Tongue (tissue), 2 donors: ENCODE measurements around the gene HOXD8. TPM values are rescaled to one million over a fixed set of nuclear protein-coding genes. Genes with fewer than 3 reads are reported as not detected.

ENCODE experiments used
- DNase-seq: peaks from one replicate; pipeline ENCODE4 v3.0.0-alpha.2; 2015
- total RNA-seq: library from RNA; depleted of rRNA; stranded (reverse); fragments of >200 nt; gene quantifications from one replicate; pipeline ENCODE4 v1.2.3, GENCODE V29; 2014

HOXD8 gene
- total RNA-seq, 1 donor from 2014 or later = 2.7 TPM

DNA sequence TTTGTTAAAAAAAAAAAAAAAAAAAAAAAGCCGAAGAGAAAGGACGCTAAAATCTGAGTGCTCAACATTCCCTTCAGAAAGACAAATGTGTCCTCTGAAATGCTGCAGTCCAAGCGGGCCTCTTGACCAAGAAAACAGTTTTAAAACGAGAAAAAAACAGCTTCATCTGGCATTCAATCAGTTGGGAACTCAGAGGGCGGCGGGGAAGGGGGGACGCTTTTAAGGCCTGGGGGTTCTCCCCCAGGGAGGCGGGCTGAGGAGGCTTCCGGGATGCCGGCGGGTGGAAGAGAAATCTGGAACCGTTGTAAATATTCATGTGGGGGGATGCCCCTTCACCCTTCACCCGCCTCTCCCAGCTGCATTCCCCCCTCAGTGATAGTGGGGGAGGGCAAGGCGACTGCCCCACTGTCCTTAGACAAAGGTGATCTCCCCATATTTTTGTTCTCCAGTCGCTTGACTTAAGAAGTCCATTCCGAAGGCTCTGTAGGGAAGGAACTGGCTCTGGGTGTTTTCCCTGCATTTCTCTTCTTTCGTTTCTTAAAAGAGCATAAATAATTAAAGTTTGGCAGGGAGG lies 25.7 kb upstream of the HOXD8 start:
- no peak for DNase-seq

DNA sequence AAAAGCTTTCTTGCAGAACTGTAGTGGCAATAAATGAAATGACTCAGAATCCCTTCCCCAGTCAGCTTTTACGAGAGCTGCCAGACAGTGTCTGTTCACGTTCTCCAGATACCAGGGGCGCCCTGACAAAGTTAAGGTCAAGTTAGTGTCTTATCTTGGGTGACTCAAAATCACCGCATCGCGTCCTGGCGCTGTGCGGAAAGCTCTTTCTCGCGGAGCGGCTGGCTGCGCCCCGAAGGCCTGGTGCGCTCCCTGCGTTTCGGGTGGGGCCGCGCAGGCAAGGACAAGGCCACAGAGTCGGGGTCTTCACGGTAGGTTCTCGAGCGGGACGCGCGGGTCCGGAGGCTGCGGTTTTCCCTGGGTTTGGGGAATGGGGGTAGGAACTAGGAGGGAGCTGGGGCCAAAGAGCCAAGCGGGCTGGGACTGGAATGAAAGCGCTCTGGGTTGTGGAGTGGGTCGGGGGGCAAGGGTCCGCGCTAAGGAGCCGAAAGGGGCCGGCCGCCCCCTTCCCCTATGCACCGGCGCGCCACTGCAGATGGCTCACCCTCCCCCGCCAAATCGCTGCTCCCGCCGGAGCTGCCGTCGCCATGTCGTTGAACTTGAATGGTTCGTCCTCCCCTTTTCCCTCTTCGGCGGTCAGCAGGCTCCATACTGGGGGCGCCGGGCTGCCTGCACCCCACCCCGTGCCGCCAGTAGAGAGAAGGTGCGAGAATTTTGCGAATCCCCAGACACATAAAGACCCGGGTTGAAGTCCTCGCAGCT lies 25.0 kb upstream of the HOXD8 start:
- no peak for DNase-seq

DNA sequence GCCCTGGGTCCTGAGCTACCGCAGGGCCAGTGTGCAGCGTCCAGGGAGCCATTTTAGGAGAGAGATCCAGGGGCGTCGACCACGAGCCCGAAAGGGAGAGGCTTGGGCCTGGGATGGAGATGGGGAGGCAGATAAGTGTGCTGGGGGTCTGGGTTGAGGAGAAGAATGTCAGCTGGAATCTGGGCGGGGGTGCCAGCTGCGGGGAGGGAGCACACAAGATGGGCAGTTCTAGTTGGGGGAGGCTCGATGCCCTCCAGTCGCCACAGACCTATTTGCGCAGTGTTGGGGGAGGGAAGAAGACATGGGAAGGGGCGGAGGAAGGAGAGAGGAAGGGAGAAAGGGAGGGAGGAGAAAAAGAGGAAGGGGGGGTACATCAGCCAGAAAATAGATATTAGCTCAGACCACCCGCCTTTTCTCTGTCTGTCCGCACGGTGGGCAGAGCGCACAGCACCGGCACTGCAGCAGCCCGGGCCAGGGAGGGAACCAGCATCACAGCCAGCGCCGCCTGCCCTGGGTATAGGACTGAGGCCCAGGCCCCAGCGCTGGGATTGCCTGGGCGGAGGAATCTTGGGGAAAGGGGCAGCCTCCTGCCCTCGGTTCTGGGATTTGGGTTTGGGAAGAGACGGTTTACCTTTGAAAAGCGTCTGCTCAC lies 24.3 kb upstream of the HOXD8 start:
- no peak for DNase-seq

DNA sequence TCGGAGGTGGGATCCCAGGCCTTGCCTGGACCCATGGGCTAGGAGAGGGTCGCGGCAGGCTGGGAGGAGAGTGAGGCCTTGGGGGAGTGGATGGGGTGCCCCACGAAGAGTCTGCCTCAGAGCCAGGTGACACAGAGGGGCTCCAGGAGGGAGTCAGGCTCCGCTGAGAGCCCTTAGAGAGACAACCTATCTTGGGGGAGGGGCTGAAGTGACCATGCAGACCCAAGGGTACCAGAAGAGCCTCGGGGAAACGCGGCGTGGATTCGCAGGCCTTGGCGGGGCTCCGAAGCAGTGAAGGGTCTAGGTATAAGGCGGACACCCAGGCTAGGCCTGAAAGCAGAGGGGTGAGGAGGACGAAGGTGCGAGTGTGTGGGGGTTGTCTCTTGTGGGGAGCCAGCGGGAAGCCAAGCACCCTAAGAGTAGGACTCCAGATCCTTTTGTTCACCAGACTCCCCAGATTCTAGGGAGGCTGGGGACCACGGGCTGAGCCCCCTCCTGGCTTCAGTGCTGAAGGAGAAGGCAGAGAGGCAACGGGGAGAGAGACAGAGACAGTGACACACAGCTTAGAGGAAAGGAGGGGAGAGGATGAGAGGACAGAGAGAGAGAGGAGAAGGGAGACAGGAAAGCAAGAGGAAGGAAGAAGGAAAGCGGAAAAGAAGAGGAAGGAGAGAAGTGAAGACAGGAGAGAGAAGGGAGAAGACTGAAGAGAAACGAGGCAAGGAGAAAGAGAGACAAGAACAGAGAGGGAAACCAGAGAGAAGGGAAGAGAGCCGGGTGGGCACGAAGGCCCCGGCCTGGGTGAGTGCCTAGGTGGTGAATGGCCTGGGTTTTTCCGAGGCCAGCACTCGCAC lies 23.6 kb upstream of the HOXD8 start:
- no peak for DNase-seq

DNA sequence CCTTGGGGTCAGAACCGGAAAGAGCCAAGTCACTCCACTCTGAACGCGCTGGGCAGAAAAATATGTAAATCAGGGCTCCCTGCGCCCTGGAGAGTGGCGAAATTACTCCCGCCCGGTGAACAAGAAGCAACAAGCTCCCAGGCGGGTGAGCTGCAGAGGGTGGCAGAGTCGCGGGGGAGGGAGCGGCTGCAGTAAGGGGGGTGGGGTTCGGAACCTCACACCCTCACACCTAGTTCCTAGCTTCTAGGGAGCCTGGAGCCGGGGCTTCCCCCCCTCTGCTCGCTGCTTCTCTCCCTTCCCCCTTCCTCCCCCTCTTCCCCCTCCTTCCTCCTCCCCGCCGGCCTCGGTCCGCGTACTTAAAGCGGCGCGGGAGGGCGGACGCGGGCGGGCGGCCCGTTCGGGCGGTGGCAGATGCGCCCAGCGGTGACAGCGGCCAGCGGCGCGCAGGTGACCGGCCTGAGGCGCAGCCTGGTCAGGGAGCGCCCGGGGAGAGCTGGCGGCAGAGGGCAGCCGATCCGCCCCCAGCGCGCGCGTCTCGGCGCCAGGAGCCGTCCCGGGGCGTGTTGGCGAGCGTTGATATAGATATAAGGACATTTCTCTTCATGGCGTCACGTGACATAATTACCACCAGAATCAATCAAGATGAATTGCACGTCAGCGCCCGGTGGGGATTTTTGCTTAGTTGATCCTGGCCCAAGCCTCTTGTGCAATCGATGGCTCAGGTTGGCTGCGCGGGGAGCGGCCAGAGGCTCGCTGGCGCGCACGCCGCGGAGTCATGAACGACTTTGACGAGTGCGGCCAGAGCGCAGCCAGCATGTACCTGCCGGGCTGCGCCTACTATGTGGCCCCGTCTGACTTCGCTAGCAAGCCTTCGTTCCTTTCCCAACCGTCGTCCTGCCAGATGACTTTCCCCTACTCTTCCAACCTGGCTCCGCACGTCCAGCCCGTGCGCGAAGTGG lies 22.6 kb upstream of the HOXD8 start, which contains the start of gene HOXD11:
TSS of gene HOXD11 (plus strand) at position 700 of the 959 bp plus-strand sequence. CDS start at position 776, 76 bp downstream.
- no peak for DNase-seq

DNA sequence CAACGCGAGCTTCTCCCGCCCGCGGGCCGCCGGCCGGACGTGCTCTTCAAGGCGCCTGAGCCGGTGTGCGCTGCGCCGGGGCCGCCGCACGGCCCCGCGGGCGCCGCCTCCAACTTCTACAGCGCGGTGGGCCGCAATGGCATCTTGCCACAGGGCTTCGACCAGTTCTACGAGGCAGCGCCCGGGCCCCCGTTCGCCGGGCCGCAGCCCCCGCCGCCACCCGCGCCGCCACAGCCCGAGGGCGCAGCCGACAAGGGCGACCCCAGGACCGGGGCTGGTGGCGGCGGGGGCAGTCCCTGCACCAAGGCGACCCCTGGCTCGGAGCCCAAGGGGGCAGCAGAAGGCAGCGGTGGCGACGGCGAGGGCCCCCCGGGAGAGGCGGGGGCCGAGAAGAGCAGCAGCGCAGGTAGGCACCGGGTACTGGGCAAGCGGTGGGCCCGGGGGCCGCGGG lies 21.7 kb upstream of the HOXD8 start:
- DNase-seq = no peak

DNA sequence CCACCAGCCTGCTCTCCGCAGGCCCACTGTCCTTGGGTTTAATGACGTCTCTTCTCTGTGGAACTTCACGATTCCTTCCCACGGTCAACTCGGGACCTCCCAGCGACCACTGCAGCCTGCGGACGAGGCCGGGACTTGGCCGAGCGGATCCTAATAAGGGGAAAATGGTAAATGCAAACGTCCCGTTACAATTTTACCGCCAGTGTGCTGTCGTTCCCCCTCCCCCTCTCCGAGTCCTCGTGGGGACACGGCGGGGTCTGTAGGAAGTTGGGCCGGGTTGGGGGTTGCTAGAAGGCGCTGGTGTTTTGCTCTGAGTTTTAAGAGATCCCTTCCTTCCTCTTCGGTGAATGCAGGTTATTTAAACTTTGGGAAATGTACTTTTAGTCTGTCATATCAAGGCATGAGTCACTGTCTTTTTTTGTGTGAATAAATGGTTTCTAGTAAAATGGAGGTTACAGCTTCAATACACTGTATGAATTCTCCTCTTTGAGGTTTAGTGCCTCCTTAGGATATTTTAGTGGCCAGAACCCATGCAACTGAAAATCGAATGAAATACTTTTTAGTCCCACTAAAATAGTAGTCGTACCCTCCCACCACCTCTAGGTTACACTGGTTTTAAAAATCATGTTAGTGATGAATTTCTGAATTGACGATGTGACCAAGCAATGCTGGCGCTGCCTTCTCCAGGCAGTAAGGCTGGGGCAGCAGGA lies 20.2 kb upstream of the HOXD8 start:
- DNase-seq = no peak

DNA sequence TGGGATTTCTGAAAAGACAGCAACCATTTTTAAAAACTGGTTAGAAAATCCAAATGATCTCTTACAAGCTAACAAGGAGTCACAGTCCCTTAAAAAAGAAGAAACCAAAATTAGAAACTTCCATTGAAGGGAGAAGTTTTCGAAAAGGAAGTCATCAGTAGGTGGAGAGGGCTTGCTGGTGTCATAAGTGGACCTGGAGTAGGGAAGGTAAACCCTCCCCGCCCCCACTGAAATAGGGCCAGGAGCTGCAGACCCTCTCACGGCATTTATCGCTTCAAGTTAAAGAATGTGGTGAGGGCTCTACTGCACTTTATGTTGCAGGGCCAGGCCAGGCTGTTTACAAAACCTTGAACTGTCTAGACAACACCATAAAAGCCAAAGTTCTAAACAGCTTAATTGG lies 19.6 kb upstream of the HOXD8 start:
- no peak for DNase-seq

DNA sequence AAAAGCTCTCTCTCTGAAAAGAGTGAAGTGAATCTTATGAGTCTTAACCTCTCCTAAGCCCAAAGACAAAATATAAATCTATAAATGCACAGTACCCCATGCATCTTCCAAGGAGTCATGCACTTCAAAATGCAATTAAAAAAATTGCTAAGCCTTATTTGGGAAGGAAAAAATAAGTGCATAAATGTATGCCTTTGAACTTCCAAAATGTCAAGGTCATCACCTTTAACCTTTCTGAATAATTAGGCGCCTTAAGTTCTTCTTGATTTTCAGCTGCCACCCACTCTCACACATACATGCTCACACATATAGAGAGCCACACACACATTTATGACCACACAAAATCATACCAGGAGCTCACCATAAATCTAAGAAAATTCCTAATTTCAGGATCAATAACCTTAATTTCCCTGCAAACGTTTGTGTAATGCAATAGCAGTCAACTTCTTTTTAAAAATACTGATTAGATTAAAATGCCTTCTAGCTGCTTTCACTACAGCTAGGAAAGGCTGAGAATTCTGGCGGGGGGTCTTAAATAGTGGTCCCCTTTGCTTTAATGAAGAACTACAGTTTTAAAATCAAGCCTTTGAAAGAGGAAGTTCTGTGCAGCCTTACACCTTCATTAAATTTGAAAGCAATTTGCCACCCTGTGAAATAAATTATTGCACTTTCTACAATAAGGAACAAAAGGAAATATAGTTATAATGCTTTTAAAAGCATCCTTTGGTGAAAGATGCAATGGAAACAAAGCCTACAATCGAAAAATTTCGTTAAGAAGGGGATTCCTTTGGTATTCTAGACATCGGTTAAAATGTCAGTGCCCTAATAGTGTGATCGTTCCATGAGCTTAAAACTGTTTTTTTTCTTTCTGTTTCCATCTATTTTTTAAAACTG lies 18.8 kb upstream of the HOXD8 start:
- DNase-seq = no peak

DNA sequence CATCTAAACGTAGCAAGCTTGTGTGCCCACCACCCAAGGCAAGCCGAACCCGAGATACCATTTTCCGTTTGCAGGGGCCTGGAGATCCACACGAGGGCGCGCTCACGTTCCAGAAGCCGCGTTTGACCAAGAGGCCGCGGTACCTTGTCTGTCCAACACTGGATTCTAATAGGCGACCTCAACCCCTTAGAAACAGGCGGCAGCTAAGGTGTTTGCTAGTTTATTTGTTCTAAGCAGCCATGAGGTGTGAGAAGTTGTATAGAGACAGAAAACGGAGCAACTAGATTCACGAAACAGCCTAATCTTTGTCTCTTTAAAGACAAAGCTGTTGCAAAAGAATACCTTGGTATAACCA lies 18.2 kb upstream of the HOXD8 start:
- peak; percentile 84 for DNase-seq

DNA sequence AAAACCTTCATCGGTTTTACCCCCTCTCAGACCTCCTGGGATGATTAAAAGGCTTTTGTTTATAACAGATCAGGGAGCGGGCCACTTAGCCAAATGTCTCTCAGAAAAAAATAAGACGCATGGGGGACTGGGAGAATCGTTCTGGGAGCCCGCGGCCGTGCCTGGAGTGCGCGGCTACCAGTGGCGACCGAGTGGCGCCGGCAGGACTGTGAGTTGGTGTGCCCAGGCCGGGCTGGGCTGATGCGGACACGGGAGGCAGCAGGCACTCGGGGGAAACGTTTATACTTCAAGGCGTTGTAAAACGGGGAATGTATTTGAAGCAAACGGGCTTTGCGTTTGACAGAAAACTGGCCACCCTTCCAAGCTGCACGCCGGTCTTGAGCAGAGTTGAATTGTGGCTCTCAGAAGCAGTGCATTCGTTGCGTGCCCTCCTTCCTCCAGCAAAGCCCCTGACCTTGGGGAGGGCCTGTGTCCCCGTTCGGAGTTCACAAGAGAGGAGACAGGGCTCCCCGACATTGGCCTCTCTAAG lies 17.6 kb upstream of the HOXD8 start:
- DNase-seq = no peak

DNA sequence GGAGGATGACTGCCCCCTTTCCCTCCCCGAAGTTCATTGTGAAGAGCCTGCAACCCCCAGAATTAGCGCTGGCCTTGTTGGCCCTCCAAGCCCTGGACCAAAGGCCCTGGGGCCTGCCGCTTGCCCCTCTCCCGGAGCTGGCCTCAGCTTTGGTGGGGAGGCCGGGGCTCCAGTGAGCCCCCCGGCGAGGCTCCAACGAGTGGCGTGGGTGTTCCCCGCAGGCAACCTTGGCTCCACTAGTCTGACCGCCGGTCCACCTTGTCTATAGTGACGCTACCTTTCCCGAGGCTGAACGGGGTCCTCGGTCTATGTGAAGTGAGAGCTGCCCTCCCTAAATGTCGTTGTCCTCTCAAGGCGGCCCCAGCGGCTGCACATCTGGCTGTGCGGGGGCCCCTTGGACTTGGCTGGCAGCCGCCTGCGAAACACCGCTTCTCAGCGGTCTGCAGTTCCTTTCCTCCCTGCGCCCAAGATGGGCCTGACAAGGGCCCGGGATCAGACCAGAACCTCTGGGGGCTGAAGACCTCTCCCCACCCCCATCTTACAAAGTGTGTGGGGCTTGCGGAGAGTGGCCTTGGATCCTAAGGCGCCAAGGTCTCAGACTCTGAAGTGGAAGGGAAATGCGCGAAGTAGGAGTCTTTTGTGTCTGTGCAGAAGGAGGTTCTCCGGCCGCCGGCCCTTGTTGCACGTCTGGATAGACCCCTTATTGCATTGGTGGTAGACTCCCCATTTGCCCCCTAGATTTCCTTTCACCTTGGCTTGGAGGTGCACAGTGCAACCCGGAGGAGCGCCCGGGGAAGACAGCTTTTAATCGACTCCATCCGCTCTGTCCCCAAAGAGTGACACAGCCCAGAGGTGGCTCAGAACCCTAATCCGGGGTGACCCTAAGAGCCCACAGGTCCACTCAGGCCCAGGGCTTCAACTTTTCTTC lies 16.9 kb upstream of the HOXD8 start:
- no peak for DNase-seq

DNA sequence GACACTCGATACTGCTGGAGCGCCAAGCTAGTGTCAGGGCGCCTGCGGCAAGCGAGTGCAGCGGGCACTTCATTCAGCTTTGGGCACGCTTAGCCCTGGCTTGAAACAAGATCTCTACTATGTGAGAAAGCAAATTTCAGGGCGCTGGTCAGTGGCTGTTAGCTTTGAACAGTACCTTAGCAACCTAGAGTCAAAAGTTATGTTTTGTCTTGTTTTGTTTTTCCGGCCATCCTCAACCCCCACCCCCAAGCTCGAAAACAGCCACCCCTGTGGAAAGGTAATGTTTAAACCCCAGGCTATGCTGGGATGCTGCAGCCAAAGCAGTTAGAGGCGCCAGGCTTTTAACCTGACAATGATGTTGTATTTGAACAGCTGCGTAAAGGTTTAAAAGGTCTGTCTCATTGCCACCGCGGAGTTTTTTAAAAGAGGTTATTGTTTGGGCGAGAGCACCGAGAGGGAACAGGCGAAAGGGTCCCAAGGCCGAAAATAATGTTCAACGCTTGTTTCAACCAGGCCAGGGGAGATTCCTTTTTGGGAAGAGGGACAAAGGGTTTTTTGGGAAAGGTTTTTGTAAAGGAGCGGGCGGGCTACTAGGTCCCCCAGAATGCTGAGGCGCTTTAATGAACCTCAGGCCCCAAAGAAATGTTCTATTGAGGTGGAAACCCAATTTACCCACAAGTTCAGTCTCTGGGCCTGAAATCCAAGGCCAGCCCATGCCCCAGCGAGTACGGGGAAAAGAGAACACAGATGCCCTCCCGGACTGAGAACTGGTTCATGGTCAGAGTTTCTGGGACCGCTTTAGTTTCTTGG lies 15.2 kb upstream of the HOXD8 start:
- DNase-seq = no peak

DNA sequence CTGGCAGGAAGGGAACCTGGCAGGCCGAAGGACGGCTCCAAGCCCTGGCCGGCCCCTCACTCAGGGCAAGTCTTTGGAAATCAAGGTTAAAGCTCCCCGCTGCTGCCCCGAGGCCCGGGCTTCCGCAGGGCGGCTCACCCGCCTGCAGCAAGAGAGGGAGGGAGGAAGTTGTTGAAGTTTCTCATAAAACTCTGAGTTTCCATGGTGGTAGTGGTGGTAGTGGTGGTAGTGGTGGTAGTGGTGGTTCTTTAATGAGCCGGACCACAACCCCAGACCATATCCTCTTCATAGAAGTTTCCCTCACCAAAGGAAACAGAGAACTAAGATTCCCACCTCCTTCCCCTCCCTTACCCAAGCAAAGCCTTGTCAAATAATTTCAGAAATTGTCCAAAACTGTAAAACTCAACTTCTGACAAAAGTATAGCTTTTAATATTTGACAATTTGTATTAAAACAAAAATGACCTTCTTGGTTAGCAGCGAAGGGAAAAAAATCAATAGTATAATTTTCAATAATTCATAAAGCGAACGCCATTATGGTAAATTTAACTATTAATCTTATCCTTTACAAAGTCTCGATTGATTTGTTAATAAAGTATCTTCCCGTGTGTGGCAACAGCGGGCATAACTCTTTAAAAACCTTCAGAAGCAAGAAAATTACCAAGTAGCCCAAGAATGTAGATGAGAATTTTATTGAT lies 14.4 kb upstream of the HOXD8 start:
- no peak for DNase-seq

DNA sequence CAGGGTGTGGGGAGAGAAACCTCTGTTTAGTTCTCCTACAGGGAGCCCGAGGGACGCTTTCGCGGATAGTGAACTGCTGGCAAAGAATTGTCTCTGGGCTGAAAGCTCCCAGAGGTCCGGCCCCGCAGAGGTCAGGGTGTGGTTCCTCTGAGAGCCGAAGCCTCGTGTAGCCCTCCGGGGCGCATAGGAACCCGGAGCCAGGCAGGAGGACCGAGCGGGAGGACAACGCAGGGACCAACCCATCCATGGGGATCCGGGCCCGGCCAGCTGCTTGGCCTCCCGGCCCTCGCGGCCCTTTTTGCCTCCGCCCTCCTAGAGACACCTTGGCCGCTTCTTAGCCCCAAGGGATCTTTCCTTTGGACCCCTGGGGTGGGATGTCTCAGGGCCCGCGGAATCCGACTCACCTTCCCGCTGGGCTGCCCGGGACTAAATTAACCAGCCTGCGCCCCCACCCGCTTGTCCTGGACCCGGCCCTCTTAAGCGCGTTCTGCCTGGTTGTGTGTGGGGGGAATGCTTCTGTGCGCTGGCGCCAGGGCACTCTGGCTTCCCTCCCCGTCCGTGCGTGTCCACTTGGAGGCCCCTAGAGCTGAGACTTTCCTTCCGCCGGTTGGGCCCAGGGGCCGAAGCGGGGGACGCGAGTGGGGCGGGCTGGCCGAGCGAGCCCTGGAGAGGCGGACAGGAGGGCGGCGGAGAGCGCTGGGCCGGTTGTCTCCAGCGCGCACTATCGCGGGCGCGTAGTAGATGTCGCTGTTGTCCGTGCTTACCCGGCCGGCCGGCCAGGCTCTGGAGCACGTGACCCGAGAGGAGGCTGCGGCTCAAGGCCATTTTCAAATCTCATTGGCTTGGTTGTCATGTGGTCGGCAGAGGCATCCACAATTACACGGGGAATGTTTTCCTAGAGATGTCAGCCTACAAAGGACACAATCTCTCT lies 13.4 kb upstream of the HOXD8 start, which contains the start of gene HOXD10:
TSS of gene HOXD10 (plus strand) at position 896 of the 931 bp plus-strand sequence. CDS start 56 bp downstream, outside the sequence.
- DNase-seq = no peak
